Panc1 (cell line): ENCODE results near the gene IZUMO4.

Source experiments
- CTCF ChIP-seq: fragments of 450-650 bp; IDR thresholded peaks from 2 replicates; pipeline ENCODE4 v1.5.1; 2017; ENCODE audit warnings: mild to moderate bottlenecking
- POLR2AphosphoS5 ChIP-seq: IDR thresholded peaks from 2 replicates; pipeline ENCODE4 v1.6.1; 2012; ENCODE audit warnings: mild to moderate bottlenecking, low read depth, low read length, moderate library complexity

GRCh38 chr19:2103045-2103707, 6.5 kb downstream of the IZUMO4 start:
- TF ChIP-seq CTCF (no peak), POLR2AphosphoS5 (no peak)
